K562 (cell line): ENCODE measurements around the gene HSPB1. TPM values are rescaled to one million over a fixed set of nuclear protein-coding genes. Genes with fewer than 3 reads are reported as not detected.
A peak's percentile ranks its signal among the peaks of the same experiment; 100 is the strongest.

ENCODE experiments used
- BMI1 ChIP-seq: fragments of 150-350 bp; IDR thresholded peaks from 2 replicates; pipeline ENCODE4 v1.6.1; 2014; ENCODE audit warnings: low read length
- CEBPG ChIP-seq, 3 experiments: fragments of 200-800 bp in 1 of 3; sonication (Bioruptor generic) in 1 of 3; sonication (generic) in 1 of 3; formaldehyde crosslinking in 1 of 3; IDR thresholded peaks in 2 of 3; conservative IDR thresholded peaks in 1 of 3; 2 replicates each; pipeline versions ENCODE4 v1.6.1 to v1.8.0; 2016 to 2022; ENCODE audit warnings: missing compliant biosample characterization in 2 of 3, missing genetic modification characterization in 2 of 3, mild to moderate bottlenecking in 1 of 3, missing genetic modification reagents in 1 of 3
- CTCF ChIP-seq, 3 experiments: IDR thresholded peaks in 2 of 3; conservative IDR thresholded peaks in 1 of 3; 2 replicates each; pipeline ENCODE4 v1.5.1; 2011 to 2012; ENCODE audit warnings: low read length in 3 of 3, mild to moderate bottlenecking in 3 of 3, control low read depth in 2 of 3, improper control_type of control experiment in 1 of 3, inconsistent platforms in 1 of 3, low read depth in 1 of 3, mixed read lengths in 1 of 3, moderate library complexity in 1 of 3; ENCODE audit not compliant: insufficient read depth in 2 of 3
- HINFP ChIP-seq: fragments of 450-650 bp; conservative IDR thresholded peaks from 2 replicates; pipeline ENCODE4 v1.6.1; 2016; ENCODE audit warnings: missing genetic modification characterization, low read depth, mild to moderate bottlenecking, control low read depth, missing compliant biosample characterization
- KAT7 ChIP-seq: sonication (generic); formaldehyde crosslinking; IDR thresholded peaks from 2 replicates; pipeline ENCODE4 v1.8.0; 2022; ENCODE audit warnings: missing genetic modification reagents, mild to moderate bottlenecking, borderline replicate concordance
- KLF16 ChIP-seq: IDR thresholded peaks from 2 replicates; pipeline ENCODE4 v1.6.1; 2016; ENCODE audit warnings: antibody characterized with exemption
- NCOR1 ChIP-seq: fragments of 450-650 bp; IDR thresholded peaks from 2 replicates; pipeline ENCODE4 v1.6.1; 2016; ENCODE audit warnings: mild to moderate bottlenecking, moderate library complexity
- NFIC ChIP-seq: fragments of 450-650 bp; IDR thresholded peaks from 2 replicates; pipeline ENCODE4 v1.6.1; 2017; ENCODE audit warnings: mild to moderate bottlenecking, inconsistent platforms
- POLR2G ChIP-seq: fragments of 200-400 bp; formaldehyde crosslinking; IDR thresholded peaks from 2 replicates; pipeline ENCODE4 v1.6.1; 2017; ENCODE audit warnings: low read depth, mild to moderate bottlenecking, antibody characterized with exemption, low read length, moderate library complexity
- PRMT5 ChIP-seq: sonication (generic); formaldehyde crosslinking; IDR thresholded peaks from 2 replicates; pipeline ENCODE4 v1.5.0; 2020; ENCODE audit warnings: missing genetic modification reagents
- REST ChIP-seq, 2 experiments: fragments of 450-650 bp; formaldehyde crosslinking in 1 of 2; IDR thresholded peaks; 2 replicates each; pipeline versions ENCODE4 v1.4.0 to v1.6.1; 2014 to 2020; ENCODE audit warnings: mild to moderate bottlenecking in 2 of 2, borderline replicate concordance in 1 of 2, low read depth in 1 of 2
- TCF3 ChIP-seq: sonication (generic); formaldehyde crosslinking; IDR thresholded peaks from 2 replicates; pipeline ENCODE4 v1.4.0; 2020; ENCODE audit warnings: mild to moderate bottlenecking, missing genetic modification reagents
- TCF7 ChIP-seq: sonication (generic); IDR thresholded peaks from 2 replicates; pipeline ENCODE4 v1.6.1; 2016; ENCODE audit warnings: antibody characterized with exemption, borderline replicate concordance
- TSC22D4 ChIP-seq: fragments of 450-650 bp; IDR thresholded peaks from 2 replicates; pipeline ENCODE4 v1.6.1; 2016; ENCODE audit warnings: missing genetic modification characterization, missing biosample characterization, control low read depth
- ZNF146 ChIP-seq: IDR thresholded peaks from one replicate; pipeline ENCODE4 v1.6.1; 2018; ENCODE audit warnings: missing compliant biosample characterization; ENCODE audit not compliant: unreplicated experiment
- ZNF239 ChIP-seq: fragments of 250-450 bp; sonication (Bioruptor Pico); IDR thresholded peaks from 2 replicates; pipeline ENCODE4 v1.4.0; 2020; ENCODE audit warnings: mild to moderate bottlenecking
- ZSCAN29 ChIP-seq: fragments of 450-650 bp; IDR thresholded peaks from 2 replicates; pipeline ENCODE4 v1.6.1; 2017
- polyA plus RNA-seq, 8 experiments: library from polyadenylated mRNA; depleted of rRNA in 4 of 8; stranded (reverse) in 5 of 8; unstranded in 3 of 8; fragments of >200 nt; fragmentation: Nextera tagmentation in 2 of 8; fragmentation: Illumina TruSeq in 1 of 8; extraction: Ambion mirVana in 2 of 8; extraction: Trizol in 1 of 8; gene quantifications; 2 replicates each; pipeline versions ENCODE4 v1.2.1 to v1.2.3, GENCODE V29; 2011 to 2014; ENCODE audit warnings: inconsistent platforms in 1 of 8, missing spikeins in 1 of 8
- total RNA-seq, 7 experiments: library from RNA; depleted of rRNA in 6 of 7; stranded (reverse); fragments of >200 nt in 6 of 7; fragmentation: Illumina TruSeq in 2 of 7; extraction: Trizol in 2 of 7; gene quantifications; 2 replicates each; pipeline versions ENCODE4 v1.2.1 to v1.2.3, GENCODE V29; 2011 to 2021; ENCODE audit warnings: low replicate concordance in 1 of 7

Gene HSPB1
- total and polyA plus RNA-seq, 9 of the 15 experiments (the other 6 are each of a cell fraction or from before 2014, with no cell fraction given), result 27.1 to 522 (median 138) TPM

GRCh38 chr7:76262683-76263402 lies 39.6 kb upstream of the HSPB1 start (continued):
- TF ChIP-seq HINFP (tag) (no peak), BMI1 (no peak), KLF16 (peak; percentile 59; the same call in 1 of the 2 replicates), ZSCAN29 (no peak), ZNF146 (CRISPR knock-in tag) (no peak), PRMT5 (no peak), KAT7 (CRISPR knock-in tag) (no peak), CTCF (IDR thresholded peaks at IDR 0.05 in 2 of 3, conservative IDR thresholded peaks at IDR 0.05 in 1 of 3; ENCODE audit: insufficient read depth in 2 of 3, low read depth in 1 of 3, low read length in 3 of 3) (peak; percentile 91 to 96 (median 95)), TCF7 (no peak), NFIC (no peak), CEBPG (CRISPR knock-in tag; IDR thresholded peaks at IDR 0.05) (no peak), CEBPG (tag; conservative IDR thresholded peaks at IDR 0.05 in 1 of 2, IDR thresholded peaks at IDR 0.05 in 1 of 2) (no peak), POLR2G (no peak), ZNF239 (CRISPR knock-in tag) (no peak), TSC22D4 (tag) (no peak), NCOR1 (no peak), REST (IDR thresholded peaks at IDR 0.05; ENCODE audit: borderline replicate concordance) (peak; percentile 80), REST (CRISPR knock-in tag; IDR thresholded peaks at IDR 0.05; ENCODE audit: low read depth) (no peak), TCF3 (CRISPR knock-in tag) (no peak)
